GM12874 (cell line): ENCODE results near the gene OR7D2.

Experiments used
- TF ChIP-seq, protein P1 (sequence below): IDR thresholded peaks from 2 replicates; pipeline ENCODE4 v1.5.1; 2011; ENCODE audit warnings: low read depth, mild to moderate bottlenecking, control low read depth, low read length, moderate library complexity; ENCODE audit not compliant: insufficient read depth

Gene OR7D2

GRCh38 chr19:9148697-9149096 lies 30.1 kb upstream of the OR7D2 start:
- TF ChIP-seq, protein P1, sequence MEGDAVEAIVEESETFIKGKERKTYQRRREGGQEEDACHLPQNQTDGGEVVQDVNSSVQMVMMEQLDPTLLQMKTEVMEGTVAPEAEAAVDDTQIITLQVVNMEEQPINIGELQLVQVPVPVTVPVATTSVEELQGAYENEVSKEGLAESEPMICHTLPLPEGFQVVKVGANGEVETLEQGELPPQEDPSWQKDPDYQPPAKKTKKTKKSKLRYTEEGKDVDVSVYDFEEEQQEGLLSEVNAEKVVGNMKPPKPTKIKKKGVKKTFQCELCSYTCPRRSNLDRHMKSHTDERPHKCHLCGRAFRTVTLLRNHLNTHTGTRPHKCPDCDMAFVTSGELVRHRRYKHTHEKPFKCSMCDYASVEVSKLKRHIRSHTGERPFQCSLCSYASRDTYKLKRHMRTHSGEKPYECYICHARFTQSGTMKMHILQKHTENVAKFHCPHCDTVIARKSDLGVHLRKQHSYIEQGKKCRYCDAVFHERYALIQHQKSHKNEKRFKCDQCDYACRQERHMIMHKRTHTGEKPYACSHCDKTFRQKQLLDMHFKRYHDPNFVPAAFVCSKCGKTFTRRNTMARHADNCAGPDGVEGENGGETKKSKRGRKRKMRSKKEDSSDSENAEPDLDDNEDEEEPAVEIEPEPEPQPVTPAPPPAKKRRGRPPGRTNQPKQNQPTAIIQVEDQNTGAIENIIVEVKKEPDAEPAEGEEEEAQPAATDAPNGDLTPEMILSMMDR, result no peak

GRCh38 chr19:9149997-9150396 lies 28.8 kb upstream of the OR7D2 start:
- TF ChIP-seq, protein P1, result no peak

DNA sequence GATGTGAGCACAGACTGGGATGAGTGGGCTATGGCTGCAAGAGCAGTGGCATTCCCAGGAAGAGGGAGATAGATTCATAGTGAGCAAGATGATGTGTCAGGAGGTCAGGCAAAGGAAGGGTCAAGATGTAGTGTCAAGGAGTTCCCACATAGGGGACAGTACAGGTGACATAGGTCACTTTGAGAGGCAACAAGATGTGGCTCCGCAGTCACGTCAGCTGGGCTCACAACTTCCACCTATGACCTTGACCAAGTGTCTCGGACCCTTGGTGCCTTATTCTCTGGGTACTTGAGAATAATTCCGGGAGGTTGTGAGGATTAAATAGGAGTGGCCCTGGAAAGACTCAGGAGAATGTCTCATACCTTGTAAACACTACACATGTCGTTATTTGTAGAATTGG lies 28.1 kb upstream of the OR7D2 start:
- TF ChIP-seq, protein P1, result no peak

DNA sequence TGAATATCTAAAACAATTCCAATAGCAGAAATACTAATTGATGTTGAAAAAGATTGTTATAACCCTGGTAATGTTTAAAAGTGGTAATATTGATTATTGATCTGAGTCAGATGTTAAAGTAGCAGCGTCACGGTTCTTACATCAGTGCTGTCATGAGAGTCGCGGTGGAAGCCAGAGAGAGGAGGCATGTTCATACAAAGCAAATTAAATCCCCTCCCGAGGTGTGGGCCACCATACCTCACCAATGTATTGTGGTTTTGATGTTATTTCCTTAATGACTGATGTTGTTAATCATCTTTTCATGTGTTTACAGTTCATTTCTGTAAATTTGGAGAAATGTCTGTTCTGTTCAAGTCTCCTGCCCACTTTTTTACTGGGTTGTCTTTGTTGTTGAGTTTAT lies 27.4 kb upstream of the OR7D2 start:
- TF ChIP-seq, protein P1, result no peak

GRCh38 chr19:9155591-9155990 lies 23.2 kb upstream of the OR7D2 start:
- TF ChIP-seq, protein P1, result no peak

DNA sequence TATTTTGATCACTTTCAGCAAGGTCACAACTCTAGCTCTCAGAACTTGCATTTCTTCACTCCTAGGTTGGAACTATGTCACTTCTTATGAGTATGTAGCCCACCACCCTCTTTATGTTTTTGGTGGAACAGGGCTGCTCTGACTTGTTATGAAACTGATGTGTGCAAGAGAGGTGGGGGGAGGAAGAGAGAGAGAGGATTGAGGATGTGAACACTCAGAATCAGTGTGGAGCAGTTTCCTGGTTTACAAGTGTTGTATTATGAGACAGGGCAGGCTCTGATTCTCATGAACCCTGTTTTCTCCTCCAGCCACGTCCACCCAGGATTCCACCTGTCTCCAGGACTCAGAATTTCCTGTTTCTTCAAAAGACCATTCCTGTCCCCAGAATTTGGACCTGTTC lies 22.5 kb upstream of the OR7D2 start:
- TF ChIP-seq, protein P1, result no peak

DNA sequence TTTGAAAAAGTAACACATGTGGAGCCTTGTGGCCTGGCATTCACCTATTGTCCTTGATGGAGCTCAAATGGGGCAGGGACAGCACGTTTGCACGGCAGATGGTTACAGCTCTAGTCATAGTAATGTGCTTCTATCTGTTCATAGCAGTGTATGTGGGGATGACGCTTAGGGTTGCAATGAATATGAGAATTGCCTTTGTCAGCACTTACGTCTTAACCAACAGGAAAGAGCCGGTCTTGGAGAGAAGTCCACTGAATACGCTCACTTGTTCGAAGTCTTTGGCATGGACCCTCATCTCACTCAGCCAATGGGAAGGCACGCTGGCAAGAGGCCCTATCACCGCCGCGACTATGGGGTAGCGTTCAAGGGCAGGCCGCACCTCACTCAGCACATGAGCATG lies 18.9 kb upstream of the OR7D2 start:
- TF ChIP-seq, protein P1, result no peak

DNA sequence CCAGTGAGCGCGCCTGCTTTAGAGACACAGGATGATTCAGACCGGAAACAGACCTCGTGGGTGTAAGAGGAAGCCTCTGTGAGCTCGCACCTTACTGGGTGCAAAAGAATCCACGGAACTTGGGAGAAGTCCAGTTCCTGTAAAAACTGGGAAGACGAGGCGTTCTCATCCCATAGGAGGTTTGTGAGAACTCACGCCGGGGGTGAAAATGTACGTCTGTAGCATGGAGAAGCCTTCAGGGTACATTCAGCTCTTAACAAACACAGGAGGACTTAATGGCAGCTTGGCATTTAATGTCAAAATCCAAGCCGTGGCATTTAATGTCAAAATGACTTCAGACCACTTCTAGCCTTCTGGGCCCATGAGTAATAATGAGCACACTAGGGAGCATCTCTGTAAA lies 17.4 kb upstream of the OR7D2 start:
- TF ChIP-seq, protein P1, result no peak
